G401.6 (cell line): Measurements from ENCODE around the gene MORN1.

Experiments
- FAIRE-seq: peaks from 2 replicates; lab custom pipeline; 2012; peaks lifted over from hg19 to GRCh38; lab: Jason Lieb, UNC

The MORN1 gene

GRCh38 chr1:2385606-2386280, 5.6 kb downstream of the MORN1 start:
- no peak for FAIRE-seq

GRCh38 chr1:2384941-2385481, 6.3 kb downstream of the MORN1 start:
- no peak for FAIRE-seq

- no peak for FAIRE-seq
Observed at GRCh38 chr1:2384130-2384860, 7.1 kb downstream of the MORN1 start.

DNA sequence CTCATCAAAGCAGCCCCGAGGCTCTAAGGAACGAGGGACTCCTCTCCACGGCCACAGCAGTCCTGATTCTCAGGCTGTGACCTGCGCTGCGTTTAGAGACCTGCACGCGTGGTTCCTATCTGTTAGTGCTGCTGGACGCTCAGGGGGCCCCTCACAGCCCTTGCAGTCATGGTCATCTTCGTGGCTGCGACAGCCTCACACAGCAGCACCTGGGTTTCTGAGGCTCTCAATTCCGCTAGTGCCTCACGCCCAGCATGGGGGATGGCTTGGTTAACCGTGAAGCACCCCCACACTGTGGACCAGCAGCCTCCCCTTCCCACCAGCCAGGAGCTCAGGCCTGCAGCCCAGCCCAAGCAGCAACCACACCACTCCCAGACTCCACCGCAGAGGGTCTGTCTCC, 7.8 kb downstream of the MORN1 start:
- no peak for FAIRE-seq

DNA sequence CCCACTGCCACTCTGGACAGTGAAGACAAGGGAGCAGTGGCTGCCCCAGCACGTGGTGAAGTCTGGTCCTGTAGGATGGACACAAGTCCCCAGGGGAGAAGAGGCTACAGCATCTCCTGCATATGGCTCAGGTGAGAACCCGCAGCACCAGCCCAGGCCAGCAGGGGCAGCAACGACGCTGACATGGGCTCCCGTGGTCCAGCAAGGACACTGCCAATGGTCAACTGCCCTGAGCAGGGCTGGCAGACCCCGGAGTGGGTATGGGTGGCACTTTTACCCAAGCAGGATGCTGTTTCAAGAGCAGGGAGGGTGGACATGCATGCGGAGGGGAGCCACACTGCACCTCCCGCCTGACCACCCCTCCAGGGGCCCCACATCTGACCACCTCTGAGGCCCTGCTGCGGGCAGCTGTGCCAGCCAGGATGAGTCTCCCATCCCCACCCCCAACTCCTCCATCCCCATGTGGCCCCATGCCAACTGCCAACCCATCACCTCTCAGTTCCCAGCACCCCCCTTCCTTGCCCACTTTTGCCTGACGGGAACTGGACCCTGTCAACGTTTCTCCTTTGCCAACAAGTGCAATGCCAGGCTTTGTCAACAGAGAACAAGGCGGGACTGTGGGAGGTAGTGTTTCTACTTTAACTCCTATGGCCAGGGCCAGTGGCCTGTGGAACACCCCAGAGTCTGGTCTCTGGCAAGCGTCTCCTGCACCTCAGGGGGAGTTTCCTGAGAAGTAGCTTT, 8.6 kb downstream of the MORN1 start:
- FAIRE-seq, result no peak

- FAIRE-seq, result no peak
Observed at GRCh38 chr1:2381741-2382620, 9.4 kb downstream of the MORN1 start.

- FAIRE-seq, result no peak
Observed at GRCh38 chr1:2380816-2381591, 10.3 kb downstream of the MORN1 start.

DNA sequence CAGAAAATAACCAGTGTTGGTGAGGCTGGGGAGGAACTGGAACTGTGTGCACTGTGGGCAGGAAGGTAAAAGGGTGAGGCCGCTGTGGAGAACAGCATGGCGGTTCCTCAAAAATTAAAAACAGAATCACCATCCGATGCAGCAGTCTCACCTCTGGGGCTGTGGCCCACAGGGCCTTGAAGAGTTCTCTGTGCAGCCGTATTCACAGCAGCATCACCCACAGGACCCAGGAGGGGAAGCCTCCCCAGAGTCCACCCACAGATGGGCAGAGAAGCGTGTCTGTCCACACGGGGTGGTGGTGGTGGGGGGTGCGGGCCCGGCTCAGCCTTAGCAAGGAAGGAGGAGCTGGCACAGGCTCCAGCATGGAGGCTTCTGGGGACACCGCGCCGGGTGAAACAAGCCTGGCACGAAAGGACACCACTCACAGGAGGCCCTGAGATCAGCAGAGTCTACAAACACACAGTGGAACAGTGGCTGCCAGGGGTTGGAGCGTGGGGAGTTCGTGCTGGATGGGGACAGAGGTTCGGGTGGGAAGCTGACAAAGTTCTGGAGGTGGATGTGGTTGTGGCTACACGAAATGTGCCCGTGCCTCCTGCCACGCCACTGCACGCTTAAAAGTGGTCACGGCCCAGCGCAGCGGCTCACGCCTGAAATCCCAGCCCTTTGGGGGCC, 11.5 kb downstream of the MORN1 start:
- no peak for FAIRE-seq

DNA sequence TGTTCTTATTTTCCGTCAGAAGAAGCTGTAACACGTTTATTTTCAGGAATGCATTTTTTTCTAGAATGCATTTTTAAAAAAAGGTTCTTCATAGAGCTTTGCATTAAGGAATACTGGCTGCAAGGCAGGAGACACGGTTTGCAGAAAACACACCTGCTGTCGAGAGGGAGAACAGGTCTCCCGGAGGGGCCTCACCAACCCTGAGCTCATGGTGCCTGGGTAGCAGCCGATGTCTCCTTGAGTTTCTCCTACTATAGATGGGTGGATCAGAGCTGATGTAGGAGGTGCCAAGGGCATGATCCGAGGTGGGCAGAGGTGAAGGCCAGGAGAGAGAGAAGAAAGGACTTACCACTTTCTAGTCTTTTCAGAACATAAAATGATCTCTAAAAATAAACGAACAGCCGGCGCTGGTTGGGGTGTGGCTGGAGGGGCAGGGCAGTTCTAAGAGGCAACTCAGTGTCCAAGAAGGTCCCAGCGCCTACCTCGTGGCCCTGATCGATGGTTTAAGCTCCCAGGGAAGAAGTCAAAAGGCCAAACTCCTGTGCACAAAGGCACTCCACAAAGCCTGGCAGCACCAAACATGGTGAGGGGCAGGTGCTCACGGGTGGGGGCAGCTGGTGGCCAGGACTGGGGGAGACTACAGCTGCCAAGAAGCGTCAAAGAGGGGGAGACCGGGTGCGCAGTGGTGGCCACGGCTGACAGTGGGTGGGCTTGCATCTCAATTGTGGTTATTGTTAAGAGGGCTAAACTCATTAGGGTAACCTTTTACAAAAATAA, 12.2 kb downstream of the MORN1 start:
- no peak for FAIRE-seq

DNA sequence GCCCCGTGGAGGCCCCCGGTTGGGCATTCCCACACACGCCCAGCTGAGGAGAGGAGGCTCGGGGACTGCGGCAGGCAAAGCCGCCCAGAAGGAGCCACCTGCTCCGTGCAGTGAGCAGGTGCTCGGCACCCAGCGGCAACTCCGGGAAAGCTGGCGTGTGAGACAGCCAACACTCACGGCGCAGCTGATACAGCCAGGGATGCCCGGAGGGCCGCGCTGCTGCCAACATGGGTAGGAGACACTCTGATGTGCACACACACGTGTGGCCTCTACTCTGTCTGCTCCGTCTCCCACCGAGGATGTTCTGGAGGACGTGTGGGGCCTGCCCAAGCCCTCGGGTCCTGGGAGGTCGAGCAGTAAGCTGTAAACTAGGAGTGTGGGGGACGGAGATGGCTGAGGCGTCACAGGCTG, 12.9 kb downstream of the MORN1 start:
- FAIRE-seq, result no peak

- no peak for FAIRE-seq
Observed at GRCh38 chr1:2377751-2378440, 13.5 kb downstream of the MORN1 start.

- FAIRE-seq, result no peak
Observed at GRCh38 chr1:2376931-2377672, 14.3 kb downstream of the MORN1 start.

GRCh38 chr1:2376261-2376741, 15.1 kb downstream of the MORN1 start:
- FAIRE-seq, result no peak

DNA sequence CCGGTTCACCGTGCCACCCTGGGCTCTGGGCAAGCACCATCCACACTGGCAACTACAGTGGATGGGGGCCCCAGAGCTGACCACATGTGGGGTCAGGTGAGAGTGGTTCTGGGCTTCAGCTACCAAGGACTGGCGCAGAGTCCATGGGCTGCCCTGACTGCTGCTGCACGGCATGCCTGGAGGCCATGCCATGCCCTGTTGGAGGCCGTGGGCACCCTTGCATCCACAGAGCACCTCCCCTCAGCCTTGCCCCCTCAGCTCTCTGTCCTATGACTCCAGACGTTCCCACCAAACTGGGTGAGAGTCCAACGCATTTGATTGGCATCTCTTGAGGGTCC, 15.5 kb downstream of the MORN1 start:
- FAIRE-seq, result no peak

DNA sequence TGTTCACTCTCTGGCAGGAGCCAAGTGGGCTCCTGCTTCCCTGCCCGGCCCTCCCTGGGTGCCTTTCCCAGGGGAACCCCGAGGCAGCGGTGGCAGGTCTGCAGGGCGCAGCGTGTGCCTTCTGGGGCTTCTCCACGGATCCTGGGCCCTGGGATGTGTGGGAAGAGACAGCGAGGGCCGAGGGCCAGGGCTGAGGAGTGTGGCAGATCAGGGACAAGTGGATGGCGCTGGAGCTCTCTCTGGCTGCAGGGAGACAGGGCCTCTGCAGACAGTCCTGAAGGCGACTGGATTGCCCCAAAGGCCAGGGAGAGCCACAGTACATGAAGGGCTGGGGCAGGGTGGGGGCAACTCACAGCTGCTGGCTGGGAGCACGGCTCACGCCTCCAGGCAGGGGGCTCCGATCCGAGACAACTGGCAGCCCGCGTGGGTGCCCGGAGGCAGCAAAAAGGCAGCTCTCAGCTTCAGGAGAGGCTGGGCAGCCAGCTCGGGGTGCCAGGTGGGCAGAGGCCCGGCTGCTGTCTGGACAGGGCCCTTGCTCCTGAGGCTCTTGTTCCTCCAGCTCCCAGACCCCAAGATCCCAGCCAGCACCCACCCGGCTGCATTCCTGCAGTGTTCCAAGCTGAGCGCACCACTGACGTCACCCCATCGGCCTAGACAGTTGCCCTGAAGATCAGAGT, 16.0 kb downstream of the MORN1 start:
- no peak for FAIRE-seq

DNA sequence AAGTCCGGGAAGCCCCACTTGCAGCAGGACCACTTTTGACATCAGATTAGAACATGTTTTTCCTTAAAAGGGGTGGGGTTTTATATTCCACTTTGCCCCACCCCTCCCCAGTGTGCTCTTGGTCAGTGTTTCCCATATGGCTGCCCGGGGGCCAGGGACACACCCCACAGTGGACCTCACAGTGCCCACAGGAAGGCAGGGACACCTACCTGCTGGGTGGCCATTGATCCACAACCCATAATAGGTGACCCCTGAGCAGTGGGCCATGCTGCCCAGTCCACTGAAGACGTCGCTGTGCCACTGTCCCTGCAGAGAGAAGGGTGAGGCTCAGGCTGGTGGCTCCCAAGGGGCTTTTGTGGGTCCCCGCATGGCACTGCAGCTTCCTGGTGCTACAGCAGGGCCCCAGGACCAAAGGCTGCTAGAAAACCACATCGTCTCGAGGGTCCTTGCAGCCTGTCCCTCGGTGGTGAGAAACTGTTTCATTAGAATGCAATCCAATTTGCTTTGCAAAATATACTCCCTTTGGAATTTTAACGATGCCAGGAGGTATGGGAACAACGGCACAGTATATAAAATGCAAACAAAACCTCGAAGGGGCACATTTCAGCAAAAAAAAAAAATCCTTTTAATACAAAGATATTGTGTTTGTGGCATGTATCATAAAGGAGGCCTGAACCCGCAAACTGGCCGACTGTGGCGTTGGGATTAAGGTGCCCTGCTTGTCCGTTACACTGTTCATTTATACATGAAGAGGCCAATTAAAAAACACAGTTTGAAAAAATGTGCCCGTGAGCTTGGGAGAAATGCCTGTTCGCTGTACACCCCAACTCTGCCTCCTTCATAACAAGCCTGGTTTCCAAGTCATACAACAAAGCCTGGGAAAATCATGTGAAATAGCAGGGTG, 16.9 kb downstream of the MORN1 start:
- FAIRE-seq, result no peak
